Endothelial cell of hepatic sinusoid (primary cell): ENCODE results near the gene TAF4B.
"Not testable (repeated sequence)": the region's sequence is repeated elsewhere in the genome, so short reads cannot be mapped to it uniquely, and the experiment has no call there.

ENCODE experiments used
- in situ Hi-C: cut with HindIII; loops from 2 replicates; pipeline ENCODE4 v1.10.0; 2017; ENCODE audit warnings: low sequenced_read_pairs

The TAF4B gene

GRCh38 chr18:26226229-26227050 is at the start of gene TAF4B:
TSS of gene TAF4B (plus strand) at chr18:26226445. CDS start at chr18:26226934, 489 bp downstream.
- in situ Hi-C loops: no loop called here

GRCh38 chr18:26181343-26181826 is 44.9 kb upstream of the TAF4B start:
- in situ Hi-C loops: no loop called here

GRCh38 chr18:26183395-26184112 is 42.7 kb upstream of the TAF4B start:
- in situ Hi-C loops: no loop called here

GRCh38 chr18:26185267-26185666 is 41.0 kb upstream of the TAF4B start:
- in situ Hi-C loops: no loop called here

GRCh38 chr18:26190506-26190905 is 35.7 kb upstream of the TAF4B start:
- in situ Hi-C loops: no loop called here

GRCh38 chr18:26192233-26192632 is 34.0 kb upstream of the TAF4B start:
- in situ Hi-C loops: no loop called here

- in situ Hi-C loops: no loop called here
Observed at GRCh38 chr18:26196605-26197004, 29.6 kb upstream of the TAF4B start.

GRCh38 chr18:26202001-26202400 is 24.2 kb upstream of the TAF4B start:
- in situ Hi-C loops: not testable (repeated sequence)

- in situ Hi-C loops: no loop called here
Observed at GRCh38 chr18:26205318-26205717, 20.9 kb upstream of the TAF4B start.

- in situ Hi-C loops: no loop called here
Observed at GRCh38 chr18:26206488-26206887, 19.8 kb upstream of the TAF4B start.

- in situ Hi-C loops: no loop called here
Observed at GRCh38 chr18:26207937-26208336, 18.3 kb upstream of the TAF4B start.

GRCh38 chr18:26208977-26209376 is 17.3 kb upstream of the TAF4B start:
- in situ Hi-C loops: no loop called here

- in situ Hi-C loops: no loop called here
Observed at GRCh38 chr18:26210147-26210546, 16.1 kb upstream of the TAF4B start.

- in situ Hi-C loops: no loop called here
Observed at GRCh38 chr18:26215247-26215970, 10.8 kb upstream of the TAF4B start.

GRCh38 chr18:26225022-26225693 is 1.1 kb upstream of the TAF4B start:
- in situ Hi-C loops: no loop called here

- in situ Hi-C loops: no loop called here
Observed at GRCh38 chr18:26225915-26226228, 373 bp upstream of the TAF4B start.

GRCh38 chr18:26227051-26227670 is 916 bp downstream of the TAF4B start:
- in situ Hi-C loops: no loop called here

GRCh38 chr18:26228562-26229260 is 2.5 kb downstream of the TAF4B start:
- in situ Hi-C loops: no loop called here

- in situ Hi-C loops: no loop called here
Observed at GRCh38 chr18:26230497-26230896, 4.3 kb downstream of the TAF4B start.

GRCh38 chr18:26233208-26233607 is 7.0 kb downstream of the TAF4B start:
- in situ Hi-C loops: no loop called here
